HG02943 (cell line): ENCODE measurements around the gene UBE2D2.

ENCODE experiments used
- ATAC-seq: cut with Tn5 transposase; IDR thresholded peaks from one replicate; pipeline ENCODE4 v1.9.1; 2021; ENCODE audit warnings: mild to moderate bottlenecking, low read depth, moderate library complexity; ENCODE audit not compliant: unreplicated experiment

The UBE2D2 gene

DNA sequence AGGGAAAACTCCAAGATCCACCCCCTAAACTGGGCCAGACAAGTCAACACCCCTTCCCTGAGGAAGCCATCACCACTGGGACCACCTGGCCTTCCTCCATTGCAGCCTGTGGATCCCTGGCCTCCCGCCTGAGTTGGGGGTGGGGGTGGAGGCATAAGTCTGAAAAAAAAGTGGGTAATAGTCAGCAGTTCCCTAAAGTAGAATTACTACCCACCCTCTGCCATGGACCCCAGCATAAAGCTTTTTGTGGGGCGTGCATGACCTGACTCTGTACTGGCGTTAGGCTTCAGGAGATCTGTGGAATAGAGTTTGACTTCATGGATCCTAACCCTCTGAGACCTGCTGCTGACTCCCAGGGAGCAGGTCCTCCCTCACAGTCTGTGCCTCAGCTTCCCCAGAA, 85.0 kb downstream of the UBE2D2 start:
- no peak for ATAC-seq

DNA sequence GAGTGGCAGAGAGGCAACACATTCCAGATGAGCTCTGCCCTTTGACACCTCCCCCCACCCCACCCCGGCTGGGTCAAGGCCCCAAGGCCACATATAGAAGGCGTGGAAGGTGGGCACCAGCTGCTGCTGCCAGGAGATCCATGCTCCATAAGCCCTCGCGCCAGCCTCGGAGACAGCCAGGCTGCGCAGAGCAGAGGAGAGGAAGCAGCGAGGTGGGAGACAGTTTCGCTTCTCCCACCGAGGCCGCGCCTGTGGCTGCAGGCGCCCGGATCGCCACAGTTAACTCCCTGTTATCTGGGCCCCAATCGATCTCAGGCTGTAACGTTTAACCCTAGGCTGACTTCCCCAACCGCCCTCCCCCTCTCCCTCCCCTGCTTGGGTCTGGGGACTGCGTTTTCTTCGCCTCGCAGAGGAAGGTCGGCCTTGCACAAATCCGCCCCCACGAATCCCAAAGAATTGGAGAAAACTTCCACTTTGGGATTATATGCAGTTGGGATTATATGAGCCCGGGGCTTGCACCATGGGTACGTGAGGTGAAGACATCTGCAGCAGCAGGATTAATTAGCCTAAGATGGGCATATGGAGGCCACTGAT, 85.9 kb downstream of the UBE2D2 start:
- ATAC-seq, result no peak

DNA sequence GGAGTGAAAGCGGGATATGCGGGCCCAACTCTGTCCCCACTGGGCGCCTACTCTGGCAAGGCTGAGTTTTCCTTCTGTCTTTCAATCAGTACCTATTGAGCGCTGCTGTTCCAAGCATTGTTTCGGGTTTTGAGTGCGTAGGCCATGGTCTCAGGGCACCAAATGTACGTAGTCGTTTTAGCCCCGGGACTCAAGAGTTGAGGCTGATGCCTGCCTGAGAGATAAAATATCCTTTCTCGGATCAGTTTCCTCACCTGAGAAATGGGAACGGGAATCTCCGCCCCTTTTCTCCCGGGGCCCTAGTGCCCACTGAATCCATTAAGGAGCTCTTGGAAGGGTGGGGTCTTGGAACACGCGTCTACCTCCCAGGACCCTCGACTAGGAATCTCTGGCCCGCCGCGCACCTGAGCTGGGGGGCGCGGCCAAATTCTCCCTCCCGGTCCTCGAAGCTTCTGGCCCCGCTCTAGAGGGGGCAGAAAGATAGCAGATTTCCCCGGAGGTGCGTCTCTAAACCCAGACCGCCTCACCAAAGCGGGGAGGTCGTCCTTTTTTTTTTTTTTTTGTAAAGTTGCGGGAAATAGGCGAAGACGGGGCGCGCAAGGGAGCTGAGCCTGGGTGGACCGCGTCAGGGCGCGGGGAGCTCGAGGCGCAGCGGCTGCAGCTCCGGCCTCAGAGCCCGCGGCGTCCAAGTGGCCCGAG, 86.5 kb downstream of the UBE2D2 start:
- ATAC-seq, result no peak

DNA sequence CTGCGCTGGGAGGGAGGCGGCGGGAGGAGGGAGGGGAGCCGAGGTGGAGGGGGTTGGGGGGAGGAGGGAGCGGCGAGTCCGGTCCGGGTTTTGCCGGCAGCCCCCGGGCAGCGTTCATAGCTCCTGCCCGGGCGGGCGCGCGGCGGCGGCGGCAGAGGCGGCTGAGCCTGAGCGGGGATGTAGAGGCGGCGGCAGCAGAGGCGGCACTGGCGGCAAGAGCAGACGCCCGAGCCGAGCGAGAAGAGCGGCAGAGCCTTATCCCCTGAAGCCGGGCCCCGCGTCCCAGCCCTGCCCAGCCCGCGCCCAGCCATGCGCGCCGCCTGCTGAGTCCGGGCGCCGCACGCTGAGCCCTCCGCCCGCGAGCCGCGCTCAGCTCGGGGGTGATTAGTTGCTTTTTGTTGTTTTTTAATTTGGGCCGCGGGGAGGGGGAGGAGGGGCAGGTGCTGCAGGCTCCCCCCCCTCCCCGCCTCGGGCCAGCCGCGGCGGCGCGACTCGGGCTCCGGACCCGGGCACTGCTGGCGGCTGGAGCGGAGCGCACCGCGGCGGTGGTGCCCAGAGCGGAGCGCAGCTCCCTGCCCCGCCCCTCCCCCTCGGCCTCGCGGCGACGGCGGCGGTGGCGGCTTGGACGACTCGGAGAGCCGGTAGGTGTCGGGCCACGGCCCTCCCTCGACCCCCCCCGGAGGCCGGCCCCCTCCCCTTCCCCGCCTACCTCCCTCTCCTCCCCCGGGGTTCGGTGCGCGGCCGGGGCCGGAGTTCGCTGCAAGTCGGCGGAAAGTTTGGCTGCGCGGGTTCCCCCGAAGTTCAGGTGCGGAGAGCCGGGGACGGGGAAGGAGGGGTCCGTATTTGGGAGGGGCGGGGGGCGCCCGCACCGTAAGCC, 87.3 kb downstream of the UBE2D2 start, which contains the start of gene CXXC5:
Gene CXXC5, plus strand, starts transcription at position 145 of the 877 bp plus-strand sequence. CDS start 32,175 bp downstream, outside the sequence.
- no peak for ATAC-seq

DNA sequence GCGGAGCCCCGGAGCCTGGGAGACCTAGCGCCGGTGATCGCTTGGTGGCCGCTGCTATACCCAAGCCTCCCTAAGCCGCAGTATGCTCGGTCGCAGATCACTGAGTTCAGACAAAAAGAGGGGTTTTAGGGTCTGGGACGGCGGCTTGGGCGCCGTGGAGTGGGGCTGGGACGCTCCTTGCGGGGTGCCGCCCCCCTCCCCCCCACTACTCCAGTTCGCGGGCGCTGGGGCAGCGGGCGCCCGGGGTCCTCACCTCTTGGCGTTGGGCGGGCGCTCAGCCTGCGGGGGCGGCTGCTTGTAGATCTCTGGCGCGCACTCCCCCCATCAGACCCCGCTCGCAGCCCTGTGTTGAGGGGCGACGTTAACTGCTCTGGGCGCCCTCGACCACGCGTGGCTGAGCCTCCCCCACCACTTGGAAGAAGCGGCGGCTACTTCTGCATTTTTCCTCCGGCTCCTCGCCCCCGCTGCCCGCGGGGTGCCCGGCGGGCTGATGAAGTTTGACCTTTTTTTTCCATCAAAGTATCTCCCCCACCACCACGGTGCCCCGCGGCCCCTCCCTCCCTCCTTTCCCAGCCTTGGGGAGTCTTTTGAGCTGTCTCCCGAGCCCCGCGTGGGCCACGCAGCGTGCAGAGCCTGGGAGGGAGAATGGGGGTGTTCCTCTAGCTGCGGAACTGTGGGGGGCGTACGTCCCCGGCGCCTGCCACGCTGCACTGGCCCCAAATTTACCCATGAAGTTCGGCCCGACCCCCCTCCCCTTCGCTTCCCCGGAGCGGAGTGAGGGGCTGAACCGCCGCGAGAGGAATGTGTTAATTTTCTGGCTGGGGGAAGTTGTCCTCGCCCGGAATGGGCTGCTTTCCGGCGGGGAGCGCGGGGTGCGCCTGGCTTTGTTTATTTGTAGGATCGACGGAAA, 88.2 kb downstream of the UBE2D2 start:
- no peak for ATAC-seq

DNA sequence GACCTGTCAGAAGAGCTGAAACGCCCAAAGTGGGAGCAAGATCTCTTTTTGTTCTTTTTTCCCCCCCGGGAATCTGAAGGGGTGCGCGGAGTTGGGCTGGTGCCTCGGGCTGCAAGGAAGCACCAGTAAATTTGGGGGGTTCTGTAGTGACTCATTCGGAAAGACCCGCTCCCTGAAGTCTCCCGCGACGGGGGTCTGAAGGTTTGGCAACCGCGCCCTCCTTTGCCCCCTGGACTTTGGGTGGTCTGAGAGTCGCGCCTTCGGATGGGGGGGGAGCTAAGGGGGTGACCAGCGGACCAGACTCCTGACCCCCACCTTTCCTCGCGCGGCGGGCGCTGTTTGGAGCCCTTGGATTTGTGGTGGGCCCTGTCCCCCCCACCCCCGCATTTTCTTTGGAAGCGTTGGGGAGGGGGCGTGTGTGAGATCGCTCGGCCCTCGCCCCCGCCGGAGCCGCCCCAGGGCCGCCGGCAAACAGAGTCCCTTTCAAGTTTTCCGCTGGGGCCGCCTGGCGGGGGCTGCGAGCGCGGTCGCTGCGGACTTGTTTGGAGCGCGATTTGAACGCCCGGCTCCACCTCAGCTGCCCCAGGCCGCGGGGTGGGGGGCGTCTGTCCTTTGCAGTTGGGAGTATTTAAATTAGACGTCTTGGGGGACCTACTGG, 89.0 kb downstream of the UBE2D2 start:
- ATAC-seq, result no peak

DNA sequence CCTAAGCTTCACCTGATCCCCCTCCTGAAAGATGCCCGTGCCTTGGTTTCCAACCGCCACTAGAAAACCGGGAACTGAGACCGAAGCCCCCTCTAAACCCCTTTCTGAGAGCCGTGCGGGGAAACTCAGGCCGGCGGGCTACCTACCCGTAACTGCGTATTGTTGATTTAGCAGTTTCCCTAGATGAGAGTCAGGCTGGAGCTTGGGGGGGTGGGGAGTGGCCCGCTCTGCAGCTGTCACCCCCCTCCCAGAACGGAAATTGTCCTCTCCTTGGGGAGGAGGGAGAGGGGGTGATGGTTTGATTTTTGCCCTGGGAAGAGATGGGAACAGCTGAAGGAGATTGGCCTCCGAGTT, 89.5 kb downstream of the UBE2D2 start:
- no peak for ATAC-seq

DNA sequence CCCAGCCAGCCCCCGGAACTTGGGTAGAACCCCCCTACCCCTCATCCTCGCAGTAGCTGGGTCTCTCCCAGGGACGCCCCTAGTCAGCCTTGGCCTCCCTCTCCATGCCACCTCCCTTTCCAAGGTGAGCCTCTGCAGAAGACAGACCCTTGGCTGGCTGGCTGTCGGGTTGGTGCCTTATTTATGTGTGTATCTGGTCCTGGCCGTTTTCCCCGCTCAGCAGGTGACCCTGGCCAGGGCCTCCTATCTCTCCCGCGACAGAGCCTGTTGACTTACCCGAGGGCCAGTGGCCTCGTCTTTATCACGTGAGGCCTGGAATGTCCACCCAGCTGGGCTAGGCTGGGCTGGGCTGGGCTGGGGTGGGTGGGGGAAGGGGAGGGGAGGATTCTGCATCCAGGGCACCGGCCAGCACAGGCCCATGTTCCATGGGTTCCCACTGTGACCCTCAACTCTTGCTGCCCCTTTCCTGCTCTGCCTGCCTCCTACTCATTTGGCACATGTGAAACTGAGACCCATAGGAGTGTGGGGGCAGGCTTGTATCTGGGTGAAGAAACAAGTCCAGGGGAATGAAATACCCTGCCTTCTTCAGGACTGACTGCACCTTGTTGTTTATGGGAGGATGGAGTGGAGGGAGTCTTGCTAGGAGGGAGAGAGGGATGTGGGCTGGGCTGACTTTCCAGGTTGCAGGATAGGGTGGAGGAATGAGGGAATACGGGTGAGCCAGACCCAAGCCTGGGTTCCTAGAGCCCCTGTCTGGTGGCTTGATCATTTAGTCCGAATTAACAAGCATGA, 90.1 kb downstream of the UBE2D2 start:
- ATAC-seq, result no peak

DNA sequence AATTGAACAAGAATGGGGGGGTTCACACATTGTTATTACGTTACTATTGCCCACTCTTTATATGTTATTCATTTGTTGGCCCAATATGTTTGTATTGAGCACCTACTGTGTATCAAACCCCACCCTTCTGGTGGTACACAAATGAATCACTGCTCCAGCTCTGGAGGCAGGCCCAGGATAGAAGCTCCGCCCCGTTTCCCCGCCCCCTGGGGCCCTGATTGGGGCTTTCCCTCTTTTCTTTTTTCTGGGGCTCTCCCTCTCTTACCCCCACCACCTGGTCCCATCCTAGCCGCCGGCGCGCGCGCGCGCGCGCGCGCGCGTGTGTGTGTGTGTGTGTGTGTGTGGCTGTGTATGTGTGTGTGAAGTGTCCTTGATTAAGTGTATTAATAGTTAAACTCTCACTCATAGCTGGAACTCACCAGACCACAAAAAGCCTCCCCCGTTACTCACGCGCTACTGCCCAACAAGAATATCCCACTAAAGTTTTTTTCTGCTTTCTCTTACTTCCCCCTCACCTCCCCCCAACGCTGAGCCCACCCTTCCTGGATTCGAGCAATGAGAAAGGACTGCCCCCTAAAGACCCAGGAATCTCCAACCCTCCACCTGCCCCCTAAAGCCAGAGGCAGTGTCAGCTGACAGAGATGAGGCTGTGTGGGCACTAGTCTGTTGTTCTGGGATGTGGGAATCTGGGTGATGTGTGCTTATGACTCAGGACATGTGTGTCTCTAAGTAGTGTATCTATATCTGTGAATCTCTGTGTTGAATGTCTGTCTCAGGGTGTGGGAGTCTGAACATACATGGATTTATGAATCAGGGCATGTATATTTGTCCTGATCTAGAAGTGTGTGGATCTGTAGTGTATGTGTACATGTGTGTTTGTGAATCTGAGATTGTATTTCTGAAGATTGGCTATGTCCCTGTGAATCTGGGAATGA, 91.0 kb downstream of the UBE2D2 start:
- peak; percentile 35 for ATAC-seq

DNA sequence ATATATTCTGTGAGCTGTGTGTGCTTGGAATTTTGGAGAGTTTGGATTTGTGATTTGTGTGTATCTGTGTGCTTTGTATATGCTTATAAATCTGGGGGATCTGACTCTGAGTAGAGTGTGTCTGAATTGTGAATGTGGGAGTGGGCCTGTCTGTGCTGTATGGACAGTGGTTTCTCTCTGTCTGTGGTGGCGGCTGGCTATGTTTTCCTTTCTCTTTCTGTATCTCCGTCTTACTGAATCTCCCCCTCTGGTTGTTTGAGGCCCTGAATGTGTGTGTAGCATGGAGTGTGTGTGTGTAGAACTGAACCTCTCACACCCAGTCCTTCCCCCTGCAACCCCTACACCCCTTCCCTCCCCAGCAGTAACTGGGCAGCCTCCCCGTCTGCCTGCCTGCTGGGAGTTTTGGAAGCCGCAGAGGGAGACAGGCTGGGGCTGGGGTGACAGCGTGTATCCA, 91.7 kb downstream of the UBE2D2 start:
- ATAC-seq, result peak; percentile 27

DNA sequence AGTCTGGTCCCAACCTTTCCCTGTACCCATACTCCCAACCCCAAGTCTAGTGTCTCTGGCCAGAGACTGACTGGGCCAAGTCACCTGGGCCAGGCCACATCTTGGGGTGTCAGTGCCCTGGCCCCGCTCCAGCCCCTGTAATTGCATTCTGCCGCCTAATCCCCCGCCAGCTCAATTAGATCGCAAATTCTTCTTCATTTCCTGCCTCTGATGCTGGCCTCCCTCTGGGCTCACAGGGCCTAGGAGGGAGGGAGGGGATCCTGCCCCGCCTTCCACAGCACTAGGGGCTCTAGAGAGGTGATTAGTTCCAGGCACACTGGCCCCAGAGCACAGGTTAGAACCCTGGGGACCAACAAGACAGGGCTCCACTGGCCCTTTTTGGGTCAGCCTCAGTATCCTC, 92.5 kb downstream of the UBE2D2 start:
- no peak for ATAC-seq

DNA sequence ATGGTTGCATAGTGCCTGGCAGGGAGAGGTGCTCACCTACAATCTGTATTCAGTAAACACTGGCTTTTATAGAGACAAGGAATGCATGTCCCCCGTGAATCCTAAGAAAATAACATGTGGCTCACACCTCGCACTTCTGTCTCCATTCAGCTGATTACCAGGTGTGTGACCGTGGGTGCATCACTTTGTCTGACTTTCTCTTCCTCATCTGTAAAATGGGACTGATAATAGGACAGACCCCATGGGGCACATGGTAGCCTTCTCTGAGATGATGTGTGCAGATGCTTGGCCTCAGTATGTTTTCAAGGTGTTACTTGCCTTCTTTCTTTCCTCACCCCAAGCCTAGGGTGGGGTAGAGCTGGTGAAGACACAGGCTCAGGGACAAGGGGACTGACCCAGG, 93.3 kb downstream of the UBE2D2 start:
- ATAC-seq, result no peak

DNA sequence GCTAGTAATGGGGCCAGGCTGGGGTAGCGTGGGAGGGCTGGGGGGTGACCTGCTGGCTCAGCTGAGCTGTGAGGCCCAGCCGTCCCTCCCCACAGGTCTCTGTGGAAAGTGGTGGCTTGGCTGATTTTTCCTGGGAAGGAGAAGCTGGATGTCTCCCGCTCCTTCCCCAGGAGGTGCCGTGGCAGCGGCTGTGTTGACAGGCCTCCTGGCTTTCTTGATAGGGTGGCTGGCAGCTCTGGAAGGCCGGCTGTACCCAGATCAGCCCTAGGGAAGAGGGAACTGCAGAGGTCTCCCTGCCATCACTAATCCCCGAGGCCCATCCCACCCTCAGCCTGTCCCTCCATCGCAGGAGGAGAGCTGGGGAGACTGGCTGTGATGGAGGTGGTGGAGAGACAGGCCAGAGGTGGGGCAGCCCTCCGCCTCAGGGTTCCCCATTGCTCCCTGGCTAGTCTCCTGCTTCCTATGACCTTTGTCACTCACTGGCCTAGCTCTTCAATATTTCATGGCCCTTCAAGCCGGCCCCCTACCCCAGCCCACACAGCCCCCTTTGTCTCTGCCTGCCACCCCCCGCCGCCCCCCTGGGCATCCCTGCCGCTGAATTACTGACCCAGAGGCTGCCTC, 93.8 kb downstream of the UBE2D2 start:
- ATAC-seq, result no peak

DNA sequence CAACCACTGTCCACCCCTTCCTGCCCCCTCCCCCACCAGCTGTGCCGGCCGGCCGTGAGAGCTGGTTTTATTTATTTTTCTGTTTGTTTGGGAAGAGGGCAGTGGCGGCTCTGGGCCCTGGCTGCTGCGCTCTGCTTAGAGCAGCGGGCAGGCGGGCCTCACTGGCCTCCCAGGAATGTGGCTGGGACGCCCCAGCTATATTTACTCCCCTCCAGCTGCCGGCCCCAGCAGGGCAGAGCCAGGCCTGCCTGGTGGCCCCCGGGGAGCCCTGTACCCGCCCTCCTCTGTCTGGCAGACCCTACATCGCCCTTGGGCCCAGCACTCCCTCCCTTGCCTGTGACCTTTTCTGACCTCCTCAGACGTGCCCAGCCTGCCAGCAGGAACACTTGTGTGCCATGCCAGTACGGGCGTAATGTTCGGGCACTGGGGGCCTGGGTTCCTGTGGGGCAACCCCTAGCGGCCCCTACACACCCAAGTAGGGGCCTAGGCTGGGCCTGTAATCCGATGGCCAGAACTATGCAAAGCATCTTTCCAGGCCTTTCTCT, 94.7 kb downstream of the UBE2D2 start:
- ATAC-seq, result no peak

DNA sequence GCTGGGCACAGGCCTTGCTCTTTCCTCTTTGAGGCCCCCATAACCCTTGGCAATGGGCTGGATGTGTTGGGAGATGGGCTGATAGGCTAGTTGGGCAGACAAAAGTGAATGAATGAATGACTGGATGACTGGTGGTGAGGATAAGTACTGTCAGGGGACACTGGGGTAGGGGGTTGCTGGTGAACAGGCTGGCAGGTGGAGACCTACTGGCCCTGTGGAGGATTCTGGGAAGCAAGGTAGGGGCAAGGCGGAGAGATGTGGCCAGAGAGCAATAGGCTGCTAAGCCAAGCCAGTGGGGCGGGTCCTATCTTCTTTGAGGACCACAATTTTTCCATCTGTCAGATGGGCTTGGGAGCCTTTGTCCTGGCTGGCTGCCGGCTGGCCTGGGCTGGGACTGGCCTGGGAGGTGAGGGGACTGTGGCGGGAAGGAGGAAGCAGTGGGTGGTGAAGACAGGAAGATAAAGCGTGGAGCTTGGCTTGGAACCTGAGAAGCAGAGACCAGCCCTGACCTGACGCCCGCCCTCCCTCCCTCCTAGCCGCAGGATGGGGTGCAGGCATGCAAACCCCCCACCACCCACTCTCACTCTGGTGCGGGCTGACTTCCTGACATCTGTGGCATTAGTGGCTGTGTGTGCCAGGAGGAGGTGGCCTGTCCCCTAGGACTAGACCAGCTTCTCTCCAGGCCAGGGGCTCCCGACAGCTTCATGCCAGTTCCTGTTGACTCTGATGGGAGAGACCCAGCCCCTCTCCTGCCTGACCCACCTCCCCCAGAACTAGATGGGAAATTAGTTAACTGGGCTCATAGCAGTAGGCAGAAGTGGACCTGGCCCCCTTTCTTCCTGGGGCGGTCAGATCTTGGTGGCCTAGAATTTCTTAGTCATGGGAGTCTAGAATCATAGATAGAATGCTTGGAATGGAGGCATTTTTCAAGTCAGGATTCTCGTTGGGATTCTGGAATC, 96.5 kb downstream of the UBE2D2 start:
- no peak for ATAC-seq

DNA sequence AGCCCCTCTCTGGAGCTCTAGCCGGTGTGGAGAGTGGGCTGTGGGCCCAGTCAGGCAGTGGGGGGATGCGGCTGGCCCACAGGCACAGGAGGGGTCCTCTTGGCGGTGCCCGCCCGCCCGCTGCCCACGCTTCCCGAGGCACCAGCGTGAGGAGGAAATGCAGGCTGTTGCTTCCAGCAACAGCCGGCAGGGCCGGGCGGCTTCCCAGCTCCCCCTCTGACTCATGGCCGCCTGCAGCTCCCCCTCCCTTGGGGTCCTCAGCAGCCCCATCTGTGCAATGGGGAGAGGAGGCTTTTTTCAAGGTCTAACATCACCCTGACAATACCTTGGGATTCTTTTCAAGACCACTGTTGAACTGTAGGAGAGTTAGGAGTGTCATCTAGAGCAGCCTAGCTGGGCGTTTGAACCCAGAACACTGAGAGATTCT, 97.4 kb downstream of the UBE2D2 start:
- ATAC-seq, result no peak
